NCI-H460 (cell line): ENCODE results near the gene ZFP36L1. TPM values are rescaled to one million over a fixed set of nuclear protein-coding genes. Genes with fewer than 3 reads are reported as not detected.
A peak's percentile ranks its signal among the peaks of the same experiment; 100 is the strongest.

Source experiments
- DNase-seq: peaks from one replicate; pipeline ENCODE4 v3.0.0-alpha.2; 2016; ENCODE audit warnings: low read depth; ENCODE audit errors: extremely low read depth
- total RNA-seq: library from RNA; depleted of rRNA; stranded (reverse); fragments of >200 nt; shearing (Covaris generic); gene quantifications from 2 replicates; pipeline ENCODE4 v1.2.3, GENCODE V29; 2014

Gene ZFP36L1
- total RNA-seq, 1 experiment from 2014 or later: 17.1 TPM

GRCh38 chr14:68797121-68797670 lies 4.3 kb upstream of the ZFP36L1 start:
- DNase-seq: no peak

GRCh38 chr14:68796418-68797101 lies 3.7 kb upstream of the ZFP36L1 start:
- no peak for DNase-seq

GRCh38 chr14:68795597-68796417 lies 2.9 kb upstream of the ZFP36L1 start:
- peak; percentile 65 for DNase-seq

GRCh38 chr14:68794851-68795596 lies 2.2 kb upstream of the ZFP36L1 start:
- no peak for DNase-seq

DNA sequence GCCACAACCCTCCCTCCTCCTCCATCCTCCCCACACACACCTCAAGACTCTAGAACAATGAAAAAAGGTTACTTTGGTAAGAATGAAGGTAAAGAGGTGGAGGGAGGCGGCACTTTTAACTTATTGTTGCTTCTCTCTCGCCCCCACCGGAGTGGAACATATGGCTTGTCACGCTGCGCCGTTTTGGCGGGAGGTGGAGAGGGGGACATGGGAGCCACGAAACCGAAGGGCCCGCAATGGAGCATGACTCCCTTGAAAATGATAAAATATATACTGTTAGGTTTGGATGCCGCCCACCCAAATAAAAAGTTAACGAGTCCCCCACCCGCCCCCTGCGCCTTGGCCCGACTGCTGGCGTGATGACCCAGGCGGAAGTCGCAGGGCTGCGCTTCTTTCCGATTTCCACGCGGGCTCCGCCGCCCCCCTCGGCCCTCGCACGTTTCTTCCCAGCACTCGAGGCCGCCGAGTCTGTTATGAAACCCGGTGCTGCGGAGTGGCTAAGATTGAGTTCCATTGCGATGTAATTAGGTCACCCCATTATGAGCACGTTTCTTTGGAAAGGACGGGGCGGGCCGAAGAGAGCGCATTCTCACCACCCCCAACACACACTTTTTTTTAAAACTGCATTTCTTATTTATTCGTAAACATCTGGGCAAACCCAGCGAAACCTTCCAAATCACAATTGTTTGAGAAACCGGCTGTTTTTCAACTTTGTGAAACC lies 1.4 kb upstream of the ZFP36L1 start:
- DNase-seq: peak; percentile 68

- DNase-seq: no peak
These were observed 865 bp upstream of the ZFP36L1 start for GRCh38 chr14:68793734-68794129.

GRCh38 chr14:68792678-68792978 lies 239 bp downstream of the ZFP36L1 start:
- DNase-seq: no peak

- DNase-seq: no peak
These were observed 777 bp downstream of the ZFP36L1 start for GRCh38 chr14:68791902-68792677.

DNA sequence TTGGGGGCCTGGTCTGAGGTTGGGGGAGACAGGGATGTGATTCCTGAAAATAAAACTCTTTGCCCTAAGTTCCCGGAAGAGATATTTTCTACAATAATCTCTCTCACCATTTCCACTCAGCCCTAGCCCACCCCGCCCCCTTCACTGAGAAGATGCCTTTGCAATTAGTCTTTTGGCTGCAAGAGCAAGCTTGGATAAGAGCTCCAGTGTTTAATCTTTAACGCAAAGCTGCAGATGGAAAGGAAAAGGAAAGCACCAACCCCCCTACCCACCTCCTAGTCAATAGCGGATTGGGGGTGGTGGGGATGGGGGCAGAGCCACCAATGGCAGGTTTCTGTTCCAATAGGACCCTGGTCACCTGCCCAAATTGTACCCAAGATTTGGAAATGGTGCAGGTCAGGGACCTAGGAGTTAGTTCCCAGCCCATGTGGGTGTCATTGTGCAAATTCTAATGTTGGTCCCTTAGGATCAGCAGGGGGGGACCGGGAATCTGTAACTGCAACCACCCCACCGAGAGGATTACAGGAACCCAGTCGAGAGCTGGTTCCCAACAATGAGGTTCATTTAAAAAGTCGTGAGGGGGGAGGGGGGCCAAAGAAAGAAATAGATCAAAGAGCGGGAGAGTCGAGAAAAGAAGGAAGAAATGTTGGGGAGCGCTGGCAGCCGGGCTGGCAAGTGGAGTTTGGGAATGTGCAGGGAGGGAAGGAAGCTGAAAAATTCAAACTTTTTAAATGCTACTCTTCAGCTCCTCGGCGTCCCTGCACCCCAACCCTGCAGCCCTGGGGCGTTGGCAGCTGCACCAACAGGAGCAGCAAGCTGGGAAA lies 1.6 kb downstream of the ZFP36L1 start:
- DNase-seq: no peak

GRCh38 chr14:68790644-68791077 lies 2.2 kb downstream of the ZFP36L1 start:
- DNase-seq: no peak

DNA sequence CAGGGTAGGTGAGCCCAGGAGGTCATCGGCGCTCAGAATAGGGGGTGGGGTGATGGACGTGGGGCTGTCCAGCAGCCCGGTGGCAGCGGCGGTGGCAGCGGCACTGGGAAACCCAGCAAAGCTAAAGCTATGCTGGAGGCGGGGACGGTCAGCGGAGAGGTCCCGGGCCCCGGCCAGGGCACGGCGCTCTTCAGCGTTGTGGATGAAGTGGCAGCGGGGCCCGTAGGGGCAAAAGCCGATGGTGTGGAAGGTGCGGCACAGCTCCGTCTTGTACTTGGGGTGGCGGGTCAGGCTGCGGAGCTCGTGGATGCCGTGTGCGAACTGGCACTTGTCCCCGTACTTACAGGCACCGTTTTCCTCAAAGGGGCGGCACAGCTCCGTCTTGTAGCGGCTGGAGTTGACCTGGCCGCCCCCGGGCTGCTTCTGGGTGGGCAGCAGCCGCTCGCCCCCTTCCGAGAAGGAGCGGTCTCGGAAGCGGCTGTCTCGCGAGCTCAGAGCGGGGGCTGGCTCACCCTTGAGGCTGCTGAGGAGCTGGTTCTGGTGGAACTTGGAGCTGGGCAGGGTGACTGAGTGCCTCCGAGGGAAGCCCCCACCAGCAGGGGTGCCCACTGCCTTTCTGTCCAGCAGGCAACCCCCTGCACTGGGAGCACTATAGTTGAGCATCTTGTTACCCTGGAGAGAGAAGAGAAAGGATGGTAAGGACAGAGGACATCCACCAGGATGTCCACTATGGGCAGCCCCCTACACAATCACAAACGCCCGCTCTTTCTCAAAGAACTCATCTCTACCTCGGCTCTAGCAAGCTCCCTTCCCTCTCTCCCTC lies 2.8 kb downstream of the ZFP36L1 start:
- DNase-seq: no peak

- DNase-seq: peak; percentile 78
These were observed 3.7 kb downstream of the ZFP36L1 start for GRCh38 chr14:68788996-68789820.

DNA sequence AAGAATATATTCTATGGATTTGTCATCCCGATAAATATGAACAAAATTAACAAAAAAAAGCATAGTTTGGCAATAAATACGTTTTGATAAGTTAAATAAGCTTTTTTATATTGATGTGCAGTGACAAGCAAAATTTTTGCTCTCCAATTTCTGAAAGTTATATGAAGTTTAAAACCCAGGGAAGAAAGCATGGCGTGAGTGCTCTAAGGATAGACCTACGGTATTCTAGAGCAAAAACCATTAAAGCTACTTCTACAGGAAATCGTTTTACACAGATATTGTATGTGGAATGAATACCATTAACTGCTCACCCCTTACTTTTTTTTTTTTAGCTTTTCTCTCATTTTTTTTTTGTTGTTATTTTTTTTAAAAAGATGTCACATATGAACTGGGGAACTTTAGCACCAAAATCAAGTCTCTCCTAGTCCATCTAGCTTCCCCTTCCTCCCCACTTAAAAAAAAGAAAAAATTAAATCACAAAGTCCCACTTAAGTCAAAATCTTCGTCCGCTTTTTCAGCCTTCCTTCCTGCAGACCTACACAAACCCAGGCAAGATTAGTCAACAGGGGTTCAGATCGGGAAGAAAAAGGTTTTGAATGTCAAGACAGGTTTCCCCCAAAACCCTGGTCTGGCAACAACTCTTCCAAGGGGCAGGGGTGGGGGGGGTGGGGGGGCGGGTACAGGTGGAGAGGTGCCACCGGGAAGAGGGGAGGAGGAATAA lies 4.4 kb downstream of the ZFP36L1 start:
- DNase-seq: no peak

GRCh38 chr14:68787092-68787992 lies 5.5 kb downstream of the ZFP36L1 start:
- DNase-seq: no peak

- DNase-seq: no peak
These were observed 6.3 kb downstream of the ZFP36L1 start for GRCh38 chr14:68786491-68787091.
